HG02763 (cell line): Measurements from ENCODE around the gene ITGA3.

Experiments
- ATAC-seq: cut with Tn5 transposase; IDR thresholded peaks from one replicate; pipeline ENCODE4 v1.9.1; 2021; ENCODE audit warnings: mild to moderate bottlenecking, moderate library complexity; ENCODE audit not compliant: unreplicated experiment

ITGA3 gene

GRCh38 chr17:50106393-50107131 lies 50.7 kb downstream of the ITGA3 start:
- ATAC-seq, result no peak

- ATAC-seq, result no peak
These were observed 52.0 kb downstream of the ITGA3 start for GRCh38 chr17:50107790-50108414.

- ATAC-seq, result no peak
These were observed 52.6 kb downstream of the ITGA3 start for GRCh38 chr17:50108556-50108955.

GRCh38 chr17:50109207-50109606 lies 53.3 kb downstream of the ITGA3 start:
- no peak for ATAC-seq

GRCh38 chr17:50109785-50110184 lies 53.9 kb downstream of the ITGA3 start:
- no peak for ATAC-seq

- ATAC-seq, result no peak
These were observed 54.9 kb downstream of the ITGA3 start for GRCh38 chr17:50110591-50111349.

- no peak for ATAC-seq
These were observed 56.1 kb downstream of the ITGA3 start for GRCh38 chr17:50111673-50112655.

- ATAC-seq, result no peak
These were observed 56.8 kb downstream of the ITGA3 start for GRCh38 chr17:50112694-50113093.

GRCh38 chr17:50113624-50114320 lies 57.9 kb downstream of the ITGA3 start:
- no peak for ATAC-seq

- ATAC-seq, result no peak
These were observed 58.5 kb downstream of the ITGA3 start for GRCh38 chr17:50114401-50114800.

- no peak for ATAC-seq
These were observed 59.0 kb downstream of the ITGA3 start for GRCh38 chr17:50114849-50115357.

- no peak for ATAC-seq
These were observed 59.8 kb downstream of the ITGA3 start for GRCh38 chr17:50115756-50116155.

- no peak for ATAC-seq
These were observed 61.5 kb downstream of the ITGA3 start for GRCh38 chr17:50117202-50118051.

GRCh38 chr17:50118076-50118827 lies 62.3 kb downstream of the ITGA3 start:
- ATAC-seq, result no peak

- no peak for ATAC-seq
These were observed 62.9 kb downstream of the ITGA3 start for GRCh38 chr17:50118828-50119218.

GRCh38 chr17:50120475-50121253 lies 64.8 kb downstream of the ITGA3 start:
- no peak for ATAC-seq

GRCh38 chr17:50122945-50123344 lies 67.0 kb downstream of the ITGA3 start:
- no peak for ATAC-seq
